Measurements from ENCODE around the gene ADAM11. TPM values are rescaled to one million over a fixed set of nuclear protein-coding genes. Genes with fewer than 3 reads are reported as not detected.
"Not testable (repeated sequence)": the region's sequence is repeated elsewhere in the genome, so short reads cannot be mapped to it uniquely, and the experiment has no call there.

Gene ADAM11
- total and polyA plus RNA-seq, 3 experiments from 2014 or later, result 0.35 to 0.71 TPM; not detected in 1

- no peaks in the 10 kb centered on the region for H3K27me3 Mint-ChIP-seq
- ChIA-PET CTCF (no interaction called here), POLR2A (no interaction called here)
- H3K36me3 ChIP-seq (ENCODE audit: insufficient read depth, low read length), result no peaks in the 10 kb centered on the region
- H3K4me3 Mint-ChIP-seq, result no peak overlapping the region
- no peaks in the 10 kb centered on the region for H3K4me1 Mint-ChIP-seq
- H3K4me1 ChIP-seq (ENCODE audit: insufficient read depth, low read length), result no peaks in the 10 kb centered on the region
- H3K27me3 ChIP-seq (ENCODE audit: insufficient read depth, low read length, poor library complexity, severe bottlenecking), result no peaks in the 10 kb centered on the region
- H3K4me3 ChIP-seq (ENCODE audit: low read length), result no peak overlapping the region
- H3K9me3 Mint-ChIP-seq, result no peaks in the 10 kb centered on the region
- H3K36me3 Mint-ChIP-seq, result peaks cover 0 to 10% (median 5%) of the 10 kb centered on the region in 3 donors
- H3K27ac ChIP-seq (ENCODE audit: low read depth, low read length), result no peak overlapping the region
- DNase-seq, result no peak
- no peaks in the 10 kb centered on the region for H3K9me3 ChIP-seq (ENCODE audit: low read length)
- peak overlapping the region in 1 of 8 donors; percentile 43 for H3K27ac Mint-ChIP-seq
Measured at GRCh38 chr17:44738214-44738906, 20.4 kb upstream of the ADAM11 start.

GRCh38 chr17:44741316-44741715 is 17.5 kb upstream of the ADAM11 start:
- no peaks in the 10 kb centered on the region for H3K4me1 ChIP-seq (ENCODE audit: insufficient read depth, low read length)
- H3K27ac ChIP-seq (ENCODE audit: low read depth, low read length), result no peak overlapping the region
- H3K4me1 Mint-ChIP-seq, result no peaks in the 10 kb centered on the region
- H3K9me3 Mint-ChIP-seq, result no peaks in the 10 kb centered on the region
- H3K27me3 ChIP-seq (ENCODE audit: insufficient read depth, low read length, poor library complexity, severe bottlenecking), result no peaks in the 10 kb centered on the region
- no peaks in the 10 kb centered on the region for H3K9me3 ChIP-seq (ENCODE audit: low read length)
- CTCF ChIA-PET, result no interaction called here
- H3K4me3 Mint-ChIP-seq, result no peak overlapping the region
- POLR2A ChIA-PET, result no interaction called here
- H3K36me3 ChIP-seq (ENCODE audit: insufficient read depth, low read length), result no peaks in the 10 kb centered on the region
- H3K27ac Mint-ChIP-seq, result no peak overlapping the region
- no peak overlapping the region for H3K4me3 ChIP-seq (ENCODE audit: low read length)
- no peak for DNase-seq
- peaks cover 0 to 7% (median 5%) of the 10 kb centered on the region in 3 donors for H3K36me3 Mint-ChIP-seq
- H3K27me3 Mint-ChIP-seq, result no peaks in the 10 kb centered on the region

- H3K9me3 Mint-ChIP-seq, result no peaks in the 10 kb centered on the region
- Histone ChIP-seq H3K36me3 (ENCODE audit: insufficient read depth, low read length) (no peaks in the 10 kb centered on the region), H3K4me3 (ENCODE audit: low read length) (no peak overlapping the region), H3K27me3 (ENCODE audit: insufficient read depth, low read length, poor library complexity, severe bottlenecking) (no peaks in the 10 kb centered on the region), H3K4me1 (ENCODE audit: insufficient read depth, low read length) (no peaks in the 10 kb centered on the region), H3K27ac (ENCODE audit: low read depth, low read length) (no peak overlapping the region), H3K9me3 (ENCODE audit: low read length) (no peaks in the 10 kb centered on the region)
- no peak overlapping the region for H3K4me3 Mint-ChIP-seq
- ChIA-PET CTCF (no interaction called here), POLR2A (no interaction called here)
- DNase-seq, result no peak
- peaks cover 0 to 18% (median 6%) of the 10 kb centered on the region in 3 donors for H3K36me3 Mint-ChIP-seq
- no peak overlapping the region for H3K27ac Mint-ChIP-seq
- no peaks in the 10 kb centered on the region for H3K4me1 Mint-ChIP-seq
- H3K27me3 Mint-ChIP-seq, result no peaks in the 10 kb centered on the region
Measured at GRCh38 chr17:44745301-44745700, 13.5 kb upstream of the ADAM11 start.

- H3K4me1 Mint-ChIP-seq; H3K9me3 ChIP-seq (ENCODE audit: low read length); CTCF ChIA-PET; H3K27ac ChIP-seq (ENCODE audit: low read depth, low read length); H3K9me3 Mint-ChIP-seq; POLR2A ChIA-PET; H3K4me3 Mint-ChIP-seq; H3K36me3 ChIP-seq (ENCODE audit: insufficient read depth, low read length); H3K4me3 ChIP-seq (ENCODE audit: low read length); H3K27me3 Mint-ChIP-seq; H3K27ac Mint-ChIP-seq; DNase-seq; H3K4me1 ChIP-seq (ENCODE audit: insufficient read depth, low read length); H3K27me3 ChIP-seq (ENCODE audit: insufficient read depth, low read length, poor library complexity, severe bottlenecking): not testable (repeated sequence)
- H3K36me3 Mint-ChIP-seq, result peaks cover 0 to 19% (median 5%) of the 10 kb centered on the region in 3 donors
Measured at GRCh38 chr17:44745738-44746137, 13.1 kb upstream of the ADAM11 start.

GRCh38 chr17:44747566-44747965 is 11.2 kb upstream of the ADAM11 start:
- no peak overlapping the region for H3K4me3 Mint-ChIP-seq
- H3K9me3 Mint-ChIP-seq, result no peaks in the 10 kb centered on the region
- Histone ChIP-seq H3K4me3 (ENCODE audit: low read length) (no peak overlapping the region), H3K9me3 (ENCODE audit: low read length) (no peaks in the 10 kb centered on the region), H3K27ac (ENCODE audit: low read depth, low read length) (no peak overlapping the region), H3K36me3 (ENCODE audit: insufficient read depth, low read length) (no peaks in the 10 kb centered on the region), H3K27me3 (ENCODE audit: insufficient read depth, low read length, poor library complexity, severe bottlenecking) (no peaks in the 10 kb centered on the region), H3K4me1 (ENCODE audit: insufficient read depth, low read length) (no peaks in the 10 kb centered on the region)
- H3K27me3 Mint-ChIP-seq, result no peaks in the 10 kb centered on the region
- H3K36me3 Mint-ChIP-seq, result peaks cover 0 to 25% (median 5%) of the 10 kb centered on the region in 3 donors
- ChIA-PET POLR2A (no interaction called here), CTCF (interaction anchor here (1.3 kb wide), 1 partner anchor 28 kb away, joined by 5 read pairs; no protein-coding TSS in a partner anchor)
- DNase-seq, result no peak
- no peak overlapping the region for H3K27ac Mint-ChIP-seq
- no peaks in the 10 kb centered on the region for H3K4me1 Mint-ChIP-seq

- Mint-ChIP-seq H3K27ac (no peak overlapping the region), H3K27me3 (peaks cover 4 to 5% of the 10 kb centered on the region in 2 donors), H3K36me3 (peaks cover 0 to 25% (median 0%) of the 10 kb centered on the region in 3 donors), H3K4me1 (no peaks in the 10 kb centered on the region), H3K9me3 (no peaks in the 10 kb centered on the region), H3K4me3 (no peak overlapping the region)
- Histone ChIP-seq H3K4me3 (ENCODE audit: low read length) (no peak overlapping the region), H3K36me3 (ENCODE audit: insufficient read depth, low read length) (no peaks in the 10 kb centered on the region), H3K9me3 (ENCODE audit: low read length) (no peaks in the 10 kb centered on the region), H3K4me1 (ENCODE audit: insufficient read depth, low read length) (no peaks in the 10 kb centered on the region), H3K27me3 (ENCODE audit: insufficient read depth, low read length, poor library complexity, severe bottlenecking) (no peaks in the 10 kb centered on the region), H3K27ac (ENCODE audit: low read depth, low read length) (no peak overlapping the region)
- ChIA-PET POLR2A (no interaction called here), CTCF (interaction anchor here (1.2 to 1.3 kb wide), 2 partner anchors 14 to 26 kb away, joined by 3 to 5 read pairs; no protein-coding TSS in a partner anchor)
- DNase-seq, result no peak
Measured at GRCh38 chr17:44749076-44749979, 9.5 kb upstream of the ADAM11 start.

GRCh38 chr17:44749980-44750318 is 8.8 kb upstream of the ADAM11 start:
- ChIA-PET POLR2A (no interaction called here), CTCF (interaction anchor here (1.2 kb wide), 1 partner anchor 14 kb away, joined by 3 read pairs; no protein-coding TSS in a partner anchor)
- Mint-ChIP-seq H3K27me3 (peaks cover 4 to 5% of the 10 kb centered on the region in 2 donors), H3K9me3 (no peaks in the 10 kb centered on the region), H3K4me3 (no peak overlapping the region), H3K4me1 (no peaks in the 10 kb centered on the region), H3K27ac (no peak overlapping the region), H3K36me3 (peaks cover 0 to 25% (median 0%) of the 10 kb centered on the region in 3 donors)
- Histone ChIP-seq H3K4me3 (ENCODE audit: low read length) (no peak overlapping the region), H3K27me3 (ENCODE audit: insufficient read depth, low read length, poor library complexity, severe bottlenecking) (no peaks in the 10 kb centered on the region), H3K4me1 (ENCODE audit: insufficient read depth, low read length) (no peaks in the 10 kb centered on the region), H3K27ac (ENCODE audit: low read depth, low read length) (no peak overlapping the region), H3K9me3 (ENCODE audit: low read length) (no peaks in the 10 kb centered on the region), H3K36me3 (ENCODE audit: insufficient read depth, low read length) (no peaks in the 10 kb centered on the region)
- DNase-seq, result no peak

GRCh38 chr17:44751331-44751730 is 7.5 kb upstream of the ADAM11 start:
- H3K27ac Mint-ChIP-seq, result peak overlapping the region in 1 of 8 donors; percentile 2

More at GRCh38 chr17:44751331-44751730, 7.5 kb upstream of the ADAM11 start:
- H3K9me3 ChIP-seq (ENCODE audit: low read length), result no peaks in the 10 kb centered on the region
- H3K36me3 ChIP-seq (ENCODE audit: insufficient read depth, low read length), result no peaks in the 10 kb centered on the region
- H3K36me3 Mint-ChIP-seq, result peaks cover 0 to 25% (median 0%) of the 10 kb centered on the region in 3 donors
- no peak for DNase-seq
- H3K27me3 Mint-ChIP-seq, result peaks cover 4 to 6% of the 10 kb centered on the region in 2 donors
- ChIA-PET CTCF (no interaction called here), POLR2A (no interaction called here)
- H3K4me3 Mint-ChIP-seq, result no peak overlapping the region
- no peaks in the 10 kb centered on the region for H3K27me3 ChIP-seq (ENCODE audit: insufficient read depth, low read length, poor library complexity, severe bottlenecking)
- no peaks in the 10 kb centered on the region for H3K4me1 Mint-ChIP-seq
- H3K4me1 ChIP-seq (ENCODE audit: insufficient read depth, low read length), result no peaks in the 10 kb centered on the region
- no peaks in the 10 kb centered on the region for H3K9me3 Mint-ChIP-seq
- no peak overlapping the region for H3K27ac ChIP-seq (ENCODE audit: low read depth, low read length)
- no peak overlapping the region for H3K4me3 ChIP-seq (ENCODE audit: low read length)
